Dermis blood vessel endothelial cell (primary cell): ENCODE data around the gene CDH22. TPM values are rescaled to one million over a fixed set of nuclear protein-coding genes. Genes with fewer than 3 reads are reported as not detected.
A peak's percentile ranks its signal among the peaks of the same experiment; 100 is the strongest.

Source experiments
- DNase-seq: peaks from one replicate; pipeline ENCODE4 v3.0.0; 2010
- total RNA-seq: library from RNA; depleted of rRNA; stranded (reverse); fragments of >200 nt; gene quantifications from 2 replicates; pipeline ENCODE4 v1.2.3, GENCODE V29; 2014

The CDH22 gene
- total RNA-seq, result 0.05 TPM in 1 of 2 replicates, not detected in the other

- peak; percentile 39 for DNase-seq
These were observed at the start of gene CDH22 for GRCh38 chr20:46308258-46309157. CDH22 (minus strand) TSS chr20:46308498; CDS start chr20:46251294, 57,204 bp downstream.

GRCh38 chr20:46357030-46357514, 48.8 kb upstream of the CDH22 start:
- peak; percentile 22 for DNase-seq

GRCh38 chr20:46356195-46357029, 48.1 kb upstream of the CDH22 start:
- DNase-seq, result no peak

GRCh38 chr20:46355778-46356177, 47.5 kb upstream of the CDH22 start:
- no peak for DNase-seq

- no peak for DNase-seq
These were observed 46.8 kb upstream of the CDH22 start for GRCh38 chr20:46354920-46355654.

GRCh38 chr20:46354207-46354555, 45.9 kb upstream of the CDH22 start:
- DNase-seq, result no peak

- no peak for DNase-seq
These were observed 45.4 kb upstream of the CDH22 start for GRCh38 chr20:46353500-46354206.

- DNase-seq, result no peak
These were observed 44.2 kb upstream of the CDH22 start for GRCh38 chr20:46352370-46352938.

- no peak for DNase-seq
These were observed 43.2 kb upstream of the CDH22 start for GRCh38 chr20:46351357-46352058.

- DNase-seq, result no peak
These were observed 42.6 kb upstream of the CDH22 start for GRCh38 chr20:46350986-46351267.

- DNase-seq, result peak; percentile 65
These were observed 42.1 kb upstream of the CDH22 start for GRCh38 chr20:46350201-46350985.

- no peak for DNase-seq
These were observed 41.4 kb upstream of the CDH22 start for GRCh38 chr20:46349742-46350056.

GRCh38 chr20:46349035-46349741, 40.9 kb upstream of the CDH22 start:
- peak; percentile 73 for DNase-seq

GRCh38 chr20:46347841-46348803, 39.8 kb upstream of the CDH22 start:
- no peak for DNase-seq

GRCh38 chr20:46346770-46347169, 38.5 kb upstream of the CDH22 start:
- no peak for DNase-seq

- no peak for DNase-seq
These were observed 36.3 kb upstream of the CDH22 start for GRCh38 chr20:46344488-46345162.

GRCh38 chr20:46343975-46344357, 35.7 kb upstream of the CDH22 start:
- DNase-seq, result no peak

- no peak for DNase-seq
These were observed 35.2 kb upstream of the CDH22 start for GRCh38 chr20:46343348-46343974.
